Left ventricle myocardium inferior (tissue), 1 donor: ENCODE measurements around the gene TRIOBP. TPM values are rescaled to one million over a fixed set of nuclear protein-coding genes. Genes with fewer than 3 reads are reported as not detected.

Source experiments
- DNase-seq: peaks from one replicate; pipeline ENCODE4 v3.0.0-alpha.2; 2020
- H3K27ac ChIP-seq: fragments of 200-600 bp; replicated peaks from 2 replicates; pipeline ENCODE4 v1.8.0; 2021
- H3K27me3 ChIP-seq: fragments of 200-600 bp; 2 replicates; pipeline ENCODE4 v1.8.0; 2021; ENCODE audit warnings: low read depth
- H3K36me3 ChIP-seq: fragments of 200-600 bp; 2 replicates; pipeline ENCODE4 v1.8.0; 2021
- H3K4me1 ChIP-seq: fragments of 200-600 bp; 2 replicates; pipeline ENCODE4 v1.8.0; 2021
- H3K4me3 ChIP-seq: fragments of 200-600 bp; 2 replicates; pipeline ENCODE4 v1.8.0; 2021; ENCODE audit warnings: mild to moderate bottlenecking, moderate library complexity
- H3K9me3 ChIP-seq: fragments of 200-600 bp; replicated peaks from 2 replicates; pipeline ENCODE4 v1.8.0; 2021
- intact Hi-C: fragments of 100-400 bp; cut with micrococcal nuclease; formaldehyde crosslinking; loops from one replicate; pipeline ENCODE4 v1.11.0; 2022
- total RNA-seq: library from RNA; stranded (reverse); fragmentation: NEBNext Ultra II Directional; extraction: Animal tissue kit (Norgen Biotek cat#: 25700); gene quantifications from one replicate; pipeline ENCODE4 v1.2.1, GENCODE V29; 2021
- TF ChIP-seq, protein P1 (sequence below): fragments of 200-600 bp; IDR thresholded peaks from 2 replicates; pipeline ENCODE4 v1.8.0; 2021; ENCODE audit warnings: antibody characterized with exemption, mild to moderate bottlenecking, borderline replicate concordance
- donor health status: DM: no; HTN: yes; CAD: no; lungs with severe emphysema.

TRIOBP gene
- total RNA-seq, 1 donor from 2014 or later = 86.5 TPM

DNA sequence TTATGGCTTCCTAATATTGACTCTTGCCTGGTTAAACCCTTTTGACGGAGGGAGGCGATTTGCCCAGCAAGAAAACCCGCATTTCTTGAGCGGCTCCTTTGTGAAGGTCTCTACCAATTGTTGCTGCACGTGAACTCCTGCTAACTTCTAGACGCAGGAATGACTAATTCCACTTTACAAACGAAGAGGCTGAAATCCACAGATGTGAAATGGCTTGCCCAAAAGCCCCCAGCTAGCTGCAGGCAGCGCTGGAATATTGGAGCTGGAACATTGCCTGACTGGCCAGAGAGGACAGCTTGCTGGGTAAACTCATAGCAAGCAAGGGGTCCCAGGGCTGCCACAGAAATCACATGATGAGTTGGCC, 111.4 kb downstream of the TRIOBP start:
- peak overlapping the region; percentile 93 for H3K27ac ChIP-seq
- H3K4me1 ChIP-seq = peaks cover 49% of the 10 kb centered on the region
- intact Hi-C loops = no loop called here
- H3K27me3 ChIP-seq = no peaks in the 10 kb centered on the region
- H3K9me3 ChIP-seq = no peaks in the 10 kb centered on the region
- TF ChIP-seq, protein P1, sequence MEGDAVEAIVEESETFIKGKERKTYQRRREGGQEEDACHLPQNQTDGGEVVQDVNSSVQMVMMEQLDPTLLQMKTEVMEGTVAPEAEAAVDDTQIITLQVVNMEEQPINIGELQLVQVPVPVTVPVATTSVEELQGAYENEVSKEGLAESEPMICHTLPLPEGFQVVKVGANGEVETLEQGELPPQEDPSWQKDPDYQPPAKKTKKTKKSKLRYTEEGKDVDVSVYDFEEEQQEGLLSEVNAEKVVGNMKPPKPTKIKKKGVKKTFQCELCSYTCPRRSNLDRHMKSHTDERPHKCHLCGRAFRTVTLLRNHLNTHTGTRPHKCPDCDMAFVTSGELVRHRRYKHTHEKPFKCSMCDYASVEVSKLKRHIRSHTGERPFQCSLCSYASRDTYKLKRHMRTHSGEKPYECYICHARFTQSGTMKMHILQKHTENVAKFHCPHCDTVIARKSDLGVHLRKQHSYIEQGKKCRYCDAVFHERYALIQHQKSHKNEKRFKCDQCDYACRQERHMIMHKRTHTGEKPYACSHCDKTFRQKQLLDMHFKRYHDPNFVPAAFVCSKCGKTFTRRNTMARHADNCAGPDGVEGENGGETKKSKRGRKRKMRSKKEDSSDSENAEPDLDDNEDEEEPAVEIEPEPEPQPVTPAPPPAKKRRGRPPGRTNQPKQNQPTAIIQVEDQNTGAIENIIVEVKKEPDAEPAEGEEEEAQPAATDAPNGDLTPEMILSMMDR = no peak
- peak overlapping the region; percentile 79 for H3K4me3 ChIP-seq
- DNase-seq = no peak
- no peaks in the 10 kb centered on the region for H3K36me3 ChIP-seq

GRCh38 chr22:37809672-37810333, 113.0 kb downstream of the TRIOBP start:
- TF ChIP-seq, protein P1 = no peak
- no peaks in the 10 kb centered on the region for H3K27me3 ChIP-seq
- no peak for DNase-seq
- peaks cover 2% of the 10 kb centered on the region for H3K36me3 ChIP-seq
- no peaks in the 10 kb centered on the region for H3K9me3 ChIP-seq
- H3K4me1 ChIP-seq = peaks cover 37% of the 10 kb centered on the region
- H3K27ac ChIP-seq = no peak overlapping the region
- H3K4me3 ChIP-seq = no peak overlapping the region
- intact Hi-C loops = loop anchor here (10.0 kb wide), 1 partner anchor 155 kb away; no protein-coding TSS in a partner anchor

DNA sequence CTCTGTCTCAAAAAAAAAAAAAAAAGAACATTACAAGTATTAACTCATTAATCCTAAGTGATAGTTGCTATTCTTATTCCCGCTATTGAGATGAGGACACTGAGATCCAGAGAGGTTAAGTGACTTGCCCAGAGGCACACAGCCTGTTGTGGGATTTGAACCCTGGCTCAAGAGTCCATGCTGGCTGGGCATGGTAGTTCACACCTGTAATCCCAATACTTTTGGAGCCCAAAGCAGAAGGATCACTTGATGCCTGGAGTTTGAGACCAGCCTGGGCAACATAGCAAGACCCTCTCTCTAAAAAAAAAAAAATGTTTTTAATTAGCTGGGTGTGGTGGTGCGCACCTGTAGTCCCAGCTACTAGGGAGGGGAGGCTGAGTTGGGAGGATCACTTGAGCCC, 115.0 kb downstream of the TRIOBP start:
- Histone ChIP-seq H3K36me3 (peaks cover 14% of the 10 kb centered on the region), H3K27me3 (no peaks in the 10 kb centered on the region), H3K4me3 (no peak overlapping the region), H3K27ac (no peak overlapping the region), H3K9me3 (no peaks in the 10 kb centered on the region), H3K4me1 (peaks cover 20% of the 10 kb centered on the region)
- DNase-seq = no peak
- TF ChIP-seq, protein P1 = no peak
- intact Hi-C loops = loop anchor here (10.0 kb wide), 1 partner anchor 153 kb away; no protein-coding TSS in a partner anchor

GRCh38 chr22:37812869-37813678, 116.2 kb downstream of the TRIOBP start:
- H3K4me1 ChIP-seq = peaks cover 18% of the 10 kb centered on the region
- peak overlapping the region; percentile 51 for H3K27ac ChIP-seq
- no peak overlapping the region for H3K4me3 ChIP-seq
- DNase-seq = no peak
- H3K27me3 ChIP-seq = no peaks in the 10 kb centered on the region
- TF ChIP-seq, protein P1 = no peak
- peaks cover 14% of the 10 kb centered on the region for H3K36me3 ChIP-seq
- intact Hi-C loops = loop anchor here (10.0 kb wide), 1 partner anchor 152 kb away; no protein-coding TSS in a partner anchor
- H3K9me3 ChIP-seq = no peaks in the 10 kb centered on the region

- Histone ChIP-seq H3K4me3 (no peak overlapping the region), H3K27me3 (peaks cover 11% of the 10 kb centered on the region), H3K4me1 (peaks cover 20% of the 10 kb centered on the region), H3K9me3 (no peaks in the 10 kb centered on the region), H3K27ac (no peak overlapping the region), H3K36me3 (peaks cover 14% of the 10 kb centered on the region)
- intact Hi-C loops = loop anchor here (5.0 to 10.0 kb wide), 2 partner anchors 52 to 149 kb away; no protein-coding TSS in a partner anchor
- TF ChIP-seq, protein P1 = no peak
- no peak for DNase-seq
Measured at GRCh38 chr22:37815593-37815992, 118.7 kb downstream of the TRIOBP start.
